IMR-90 (cell line): ENCODE results near the gene DIP2C. TPM values are rescaled to one million over a fixed set of nuclear protein-coding genes. Genes with fewer than 3 reads are reported as not detected.

Source experiments
- ATAC-seq: fragments of 200-7000 bp; cut with Tn5 transposase; 2 replicates; pipeline ENCODE4 v1.9.1; 2020; ENCODE audit warnings: low read depth, mild to moderate bottlenecking, moderate library complexity
- BruUV-seq: library from RNA; stranded (reverse); fragments of 400-500 nt; replicated peaks from 2 replicates; lab custom pipeline; 2021; lab: Mats Ljungman, UMichigan
- CTCF ChIA-PET: fragments of 300-600 bp; formaldehyde crosslinking; extraction: SDS; loops from one replicate; lab custom pipeline; 2021; ENCODE audit warnings: antibody characterized with exemption; lab: Yijun Ruan, JAX
- POLR2A ChIA-PET: fragments of 300-600 bp; sonication (Branson Sonifier 250); formaldehyde crosslinking; loops from one replicate; lab custom pipeline; 2022; ENCODE audit warnings: antibody characterized with exemption; ENCODE audit not compliant: unreplicated experiment; lab: Charles Lee
- DNase-seq: peaks from one replicate; pipeline ENCODE4 v3.0.0; 2013
- H2AFZ ChIP-seq: replicated peaks from 2 replicates; pipeline ENCODE3; 2013; ENCODE audit warnings: low read length, mild to moderate bottlenecking; ENCODE audit not compliant: poor library complexity
- H2AK5ac ChIP-seq: 2 replicates; pipeline ENCODE4 v1.6.1; 2013; ENCODE audit warnings: low read depth, low read length, inconsistent platforms
- H2AK9ac ChIP-seq: replicated peaks from 2 replicates; pipeline ENCODE3; 2013; ENCODE audit warnings: mild to moderate bottlenecking, low read depth, low read length, moderate library complexity; ENCODE audit not compliant: poor library complexity
- H2BK120ac ChIP-seq: 2 replicates; pipeline ENCODE4 v1.6.1; 2013; ENCODE audit warnings: low read depth, low read length, inconsistent platforms
- H2BK15ac ChIP-seq: 3 replicates; pipeline ENCODE4 v1.6.1; 2013; ENCODE audit warnings: low read depth, low read length, inconsistent platforms
- H2BK20ac ChIP-seq: 2 replicates; pipeline ENCODE4 v1.6.1; 2013; ENCODE audit warnings: low read depth, mild to moderate bottlenecking, inconsistent platforms, low read length, moderate library complexity
- H2BK5ac ChIP-seq: 2 replicates; pipeline ENCODE4 v1.6.1; 2013; ENCODE audit warnings: mild to moderate bottlenecking, low read depth, low read length, inconsistent platforms; ENCODE audit not compliant: poor library complexity, severe bottlenecking
- H3K14ac ChIP-seq: replicated peaks from 2 replicates; pipeline ENCODE4 v1.6.1; 2013; ENCODE audit warnings: low read depth, low read length, inconsistent platforms
- H3K18ac ChIP-seq: 2 replicates; pipeline ENCODE4 v1.6.1; 2013; ENCODE audit warnings: low read depth, low read length, control low read depth
- H3K23ac ChIP-seq: 2 replicates; pipeline ENCODE4 v1.6.1; 2013; ENCODE audit warnings: low read depth, low read length, inconsistent platforms
- H3K27ac ChIP-seq: 2 replicates; pipeline ENCODE4 v1.5.1; 2013; ENCODE audit warnings: mild to moderate bottlenecking, control low read depth, low read length; ENCODE audit not compliant: insufficient read depth
- H3K27me3 ChIP-seq: 2 replicates; pipeline ENCODE4 v1.6.1; 2013; ENCODE audit warnings: low read length; ENCODE audit not compliant: control insufficient read depth, insufficient read depth
- H3K36me3 ChIP-seq: 2 replicates; pipeline ENCODE4 v1.6.1; 2013; ENCODE audit warnings: low read length, mixed read lengths; ENCODE audit not compliant: control insufficient read depth, insufficient read depth
- H3K4ac ChIP-seq: 2 replicates; pipeline ENCODE4 v1.6.1; 2013; ENCODE audit warnings: low read depth, low read length, inconsistent platforms
- H3K4me1 ChIP-seq: 2 replicates; pipeline ENCODE4 v1.6.1; 2013; ENCODE audit warnings: low read length, mixed read lengths; ENCODE audit not compliant: control insufficient read depth, insufficient read depth
- H3K4me2 ChIP-seq: 2 replicates; pipeline ENCODE4 v1.6.1; 2013; ENCODE audit warnings: low read depth, mild to moderate bottlenecking, control low read depth, low read length, moderate library complexity
- H3K4me3 ChIP-seq: 2 replicates; pipeline ENCODE4 v1.5.1; 2013; ENCODE audit warnings: low read depth, mild to moderate bottlenecking, control low read depth, low read length, moderate library complexity; ENCODE audit not compliant: insufficient read depth
- H3K56ac ChIP-seq: 2 replicates; pipeline ENCODE4 v1.6.1; 2013; ENCODE audit warnings: low read length, inconsistent platforms; ENCODE audit not compliant: insufficient read depth; ENCODE audit errors: extremely low read depth
- H3K79me1 ChIP-seq, 2 experiments: 2 replicates each; pipeline ENCODE4 v1.6.1; 2013; ENCODE audit warnings: low read length in 2 of 2, inconsistent platforms in 1 of 2, low read depth in 1 of 2
- H3K9ac ChIP-seq: 2 replicates; pipeline ENCODE4 v1.6.1; 2013; ENCODE audit warnings: low read depth, low read length, control low read depth
- H3K9me1 ChIP-seq: 2 replicates; pipeline ENCODE4 v1.6.1; 2013; ENCODE audit warnings: low read length, inconsistent platforms; ENCODE audit not compliant: insufficient read depth
- H3K9me3 ChIP-seq: 2 replicates; pipeline ENCODE4 v1.6.1; 2013; ENCODE audit warnings: low read length; ENCODE audit not compliant: control insufficient read depth, insufficient read depth
- H4K20me1 ChIP-seq: 2 replicates; pipeline ENCODE4 v1.6.1; 2013; ENCODE audit warnings: low read length, inconsistent platforms; ENCODE audit not compliant: insufficient read depth
- H4K5ac ChIP-seq: 2 replicates; pipeline ENCODE4 v1.6.1; 2013; ENCODE audit warnings: mild to moderate bottlenecking, low read depth, low read length, control low read depth
- H4K8ac ChIP-seq, 2 experiments: 2 replicates each; pipeline ENCODE4 v1.6.1; 2013; ENCODE audit warnings: low read depth in 2 of 2, low read length in 2 of 2, control low read depth in 1 of 2, inconsistent platforms in 1 of 2
- H4K91ac ChIP-seq: 2 replicates; pipeline ENCODE4 v1.6.1; 2013; ENCODE audit warnings: low read depth, low read length, inconsistent platforms; ENCODE audit not compliant: insufficient read depth
- BHLHE40 ChIP-seq: fragments of 150-350 bp; IDR thresholded peaks from 2 replicates; pipeline ENCODE4 v1.6.1; 2016; ENCODE audit warnings: mild to moderate bottlenecking, low read depth, low read length
- ELK1 ChIP-seq: fragments of 150-350 bp; IDR thresholded peaks from 2 replicates; pipeline ENCODE4 v1.6.1; 2016; ENCODE audit warnings: low read depth, mild to moderate bottlenecking, low read length, moderate library complexity, borderline replicate concordance
- FOS ChIP-seq: fragments of 150-350 bp; IDR thresholded peaks from 2 replicates; pipeline ENCODE4 v1.6.1; 2016; ENCODE audit warnings: low read depth, low read length
- MAZ ChIP-seq: IDR thresholded peaks from 2 replicates; pipeline ENCODE4 v1.6.1; 2012; ENCODE audit warnings: low read depth, mild to moderate bottlenecking, low read length, improper control_type of control experiment, moderate library complexity, borderline replicate concordance
- POLR2A ChIP-seq: IDR thresholded peaks from 2 replicates; pipeline ENCODE4 v1.6.1; 2012; ENCODE audit warnings: mild to moderate bottlenecking, low read depth, low read length
- WGBS, 2 experiments: methylation state at CpG; one replicate each; pipeline versions ENCODE4 v1.1.5 to v1.1.7; 2013; ENCODE audit warnings: missing lambda C conversion rate in 2 of 2; ENCODE audit not compliant: insufficient read length in 1 of 2; ENCODE audit errors: extremely low coverage in 2 of 2; 5-methylcytosine and 5-hydroxymethylcytosine counted together
- dilution Hi-C: fragments of 300-500 bp; cut with HindIII; formaldehyde crosslinking; loops from one replicate; pipeline ENCODE4 v1.14.3; 2018; ENCODE audit warnings: low sequenced_read_pairs; ENCODE audit not compliant: unreplicated experiment
- in situ Hi-C: fragments of 300-500 bp; cut with MboI; formaldehyde crosslinking; loops from 3 replicates; pipeline ENCODE4 v1.14.3; 2019; ENCODE audit warnings: low sequenced_read_pairs, inconsistent platforms, mixed read lengths
- intact Hi-C: fragments of 100-400 bp; cut with micrococcal nuclease; formaldehyde crosslinking; loops from 2 replicates; pipeline ENCODE4 v1.10.0; 2022
- polyA plus RNA-seq, 3 experiments: library from polyadenylated mRNA; depleted of rRNA; stranded (reverse); fragments of >200 nt; gene quantifications; 2 replicates each; pipeline ENCODE4 v1.2.3, GENCODE V29; 2012; ENCODE audit warnings: low replicate concordance in 1 of 3
- total RNA-seq: library from RNA; depleted of rRNA; stranded (reverse); fragments of >200 nt; gene quantifications from 2 replicates; pipeline ENCODE4 v1.2.3, GENCODE V29; 2012
- TF ChIP-seq, protein P1 (sequence below): fragments of 150-350 bp; IDR thresholded peaks from 2 replicates; pipeline ENCODE4 v1.6.1; 2017; ENCODE audit warnings: mild to moderate bottlenecking, antibody characterized with exemption, low read length, low read depth

Gene DIP2C
- total and polyA plus RNA-seq, 2 of the 4 experiments (the other 2 are of a cell fraction) = 8.6 to 17.3 TPM

DNA sequence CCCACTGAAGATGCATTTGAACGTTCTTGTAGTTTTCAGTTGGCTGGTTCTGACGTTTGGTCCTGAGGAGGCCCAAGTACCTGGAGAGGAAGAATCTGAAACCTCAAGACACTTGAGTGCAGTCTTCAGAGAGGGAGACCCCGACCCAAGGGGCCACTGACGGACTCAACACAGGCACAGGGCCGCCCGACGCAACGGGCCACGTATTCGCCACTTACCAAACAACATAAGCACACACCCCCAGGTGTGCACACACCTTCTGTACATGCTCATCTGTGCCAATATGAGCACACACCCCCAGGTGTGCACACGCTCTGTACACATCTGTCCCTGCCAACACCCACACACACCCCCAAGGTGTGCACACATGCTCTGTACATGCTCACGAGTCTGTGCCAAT, 68.5 kb downstream of the DIP2C start:
- Histone ChIP-seq H2AK9ac (no peak overlapping the region), H2BK120ac (no peak overlapping the region), H3K27ac (no peak overlapping the region), H3K4me1 (peaks cover 42% of the 10 kb centered on the region), H3K9me3 (no peaks in the 10 kb centered on the region), H3K4ac (no peak overlapping the region; the same call in 1 of the 2 replicates), H3K56ac (no peak overlapping the region), H2BK15ac (no peak overlapping the region), H2AFZ (no peak overlapping the region), H4K5ac (no peak overlapping the region), H3K36me3 (peaks cover 2% of the 10 kb centered on the region; the same call in 1 of the 2 replicates), H3K4me2 (no peak overlapping the region), H3K9ac (no peak overlapping the region), H3K27me3 (no peaks in the 10 kb centered on the region), H3K79me1 (peaks cover 30 to 98% of the 10 kb centered on the region in 2 experiments), H2BK5ac (no peak overlapping the region), H2AK5ac (no peak overlapping the region), H3K4me3 (no peak overlapping the region), H3K23ac (no peak overlapping the region), H3K9me1 (peaks cover 41% of the 10 kb centered on the region), H2BK20ac (no peak overlapping the region), H4K20me1 (peaks cover 81% of the 10 kb centered on the region), H3K18ac (no peak overlapping the region), H3K14ac (no peak overlapping the region), H4K91ac (no peak overlapping the region), H4K8ac (no peak overlapping the region)
- in situ Hi-C loops (no loop called here), dilution Hi-C loops (no loop called here), intact Hi-C loops (no loop called here)
- TF ChIP-seq BHLHE40 (no peak), ELK1 (no peak), MAZ (no peak), FOS (no peak), POLR2A (no peak)
- TF ChIP-seq, protein P1, sequence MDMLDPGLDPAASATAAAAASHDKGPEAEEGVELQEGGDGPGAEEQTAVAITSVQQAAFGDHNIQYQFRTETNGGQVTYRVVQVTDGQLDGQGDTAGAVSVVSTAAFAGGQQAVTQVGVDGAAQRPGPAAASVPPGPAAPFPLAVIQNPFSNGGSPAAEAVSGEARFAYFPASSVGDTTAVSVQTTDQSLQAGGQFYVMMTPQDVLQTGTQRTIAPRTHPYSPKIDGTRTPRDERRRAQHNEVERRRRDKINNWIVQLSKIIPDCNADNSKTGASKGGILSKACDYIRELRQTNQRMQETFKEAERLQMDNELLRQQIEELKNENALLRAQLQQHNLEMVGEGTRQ = no peak
- no peak for DNase-seq
- ChIA-PET CTCF (no interaction called here), POLR2A (no interaction called here)
- BruUV-seq = no TSS peak
- WGBS, 2 experiments = 92% methylated on average over 2 of the region's 12 CpGs; no CpG with 5 or more reads in 1 of the 2 experiments
- ATAC-seq = no peak
